SK-N-SH treated with all-trans-retinoic acid at 6 μM for 48 hours (cell line): ENCODE measurements around the gene ZNRF2.

ENCODE experiments used
- CSDC2 ChIP-seq: fragments of 250-450 bp; sonication (Bioruptor Pico); IDR thresholded peaks from 2 replicates; pipeline ENCODE4 v1.5.0; 2020; ENCODE audit warnings: mild to moderate bottlenecking, moderate library complexity
- RARB ChIP-seq: fragments of 250-450 bp; sonication (Bioruptor Pico); IDR thresholded peaks from 2 replicates; pipeline ENCODE4 v1.8.0; 2021; ENCODE audit warnings: mild to moderate bottlenecking, moderate library complexity
- ZFP3 ChIP-seq: fragments of 250-450 bp; sonication (Bioruptor Pico); IDR thresholded peaks from 2 replicates; pipeline ENCODE4 v1.5.0; 2020; ENCODE audit warnings: mild to moderate bottlenecking, moderate library complexity

DNA sequence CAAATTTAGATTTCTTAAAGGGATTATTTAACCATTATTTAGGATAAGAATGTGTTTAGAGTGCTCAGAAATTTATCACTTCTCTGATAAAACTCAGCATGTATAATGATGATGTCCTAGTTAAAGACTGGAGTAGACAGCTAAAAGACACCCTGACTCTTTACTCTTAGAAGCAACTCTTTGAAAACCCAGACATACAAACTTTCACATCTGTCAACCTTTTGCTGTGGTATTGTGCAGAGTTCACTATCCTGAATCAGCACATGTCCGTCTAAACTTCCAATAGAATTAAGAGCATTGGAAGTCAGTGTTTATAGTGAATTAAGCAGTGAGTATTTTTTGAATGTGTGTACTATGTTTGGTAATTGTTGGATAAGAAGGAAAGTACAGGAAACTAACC, 24.9 kb downstream of the ZNRF2 start:
- no peak for TF ChIP-seq ZFP3 (CRISPR knock-in tag)
- no peak for TF ChIP-seq RARB (CRISPR knock-in tag)
- no peak for TF ChIP-seq CSDC2 (CRISPR knock-in tag)
